Nephron (organoid): ENCODE results near the gene MCF2L.

Experiments
- H3K27ac Mint-ChIP-seq, 3 experiments: 2 replicates each; pipeline ENCODE4 v1.8.0; 2020; ENCODE audit warnings: mixed read lengths in 3 of 3, mild to moderate bottlenecking in 2 of 3, moderate library complexity in 1 of 3
- H3K27me3 Mint-ChIP-seq: 2 replicates; pipeline ENCODE4 v1.8.0; 2021; ENCODE audit warnings: low read depth, mild to moderate bottlenecking, moderate library complexity, mixed read lengths
- H3K36me3 Mint-ChIP-seq: 2 replicates; pipeline ENCODE4 v1.8.0; 2020; ENCODE audit warnings: low read depth, mixed read lengths
- H3K4me1 Mint-ChIP-seq: 2 replicates; pipeline ENCODE4 v1.8.0; 2020; ENCODE audit warnings: mixed read lengths
- H3K4me3 Mint-ChIP-seq, 3 experiments: 2 replicates each; pipeline ENCODE4 v1.8.0; 2020; ENCODE audit warnings: mild to moderate bottlenecking in 3 of 3, mixed read lengths in 3 of 3, moderate library complexity in 2 of 3
- H3K9me3 Mint-ChIP-seq: 2 replicates; pipeline ENCODE4 v1.8.0; 2020; ENCODE audit warnings: mixed read lengths
- CTCF ChIP-seq, 3 experiments: fragments of 200-600 bp; sonication (generic); IDR thresholded peaks; one replicate each; pipeline ENCODE4 v1.5.0; 2021; ENCODE audit warnings: antibody characterized with exemption in 3 of 3; ENCODE audit not compliant: unreplicated experiment in 3 of 3

Gene MCF2L

DNA sequence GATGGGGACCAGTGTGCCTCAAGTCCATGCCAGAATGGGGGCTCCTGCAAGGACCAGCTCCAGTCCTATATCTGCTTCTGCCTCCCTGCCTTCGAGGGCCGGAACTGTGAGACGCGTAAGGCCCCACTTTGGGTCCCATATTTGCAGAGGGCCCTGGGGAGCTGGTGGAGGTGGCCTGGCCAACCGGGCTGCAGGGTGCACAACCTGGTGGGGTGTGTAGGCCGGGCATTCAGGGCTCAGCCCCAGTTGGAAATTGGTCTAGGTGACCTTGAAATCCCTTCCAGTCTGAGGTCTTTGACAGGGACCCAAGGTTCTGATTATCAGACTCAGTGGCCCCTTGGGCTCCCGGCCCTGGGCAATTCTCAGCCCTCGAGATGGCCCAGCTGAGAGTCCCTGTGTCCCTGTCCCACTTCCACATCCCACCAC is 144.8 kb downstream of the MCF2L start:
- Mint-ChIP-seq H3K27ac (no peak overlapping the region), H3K27me3 (peaks cover 14% of the 10 kb centered on the region), H3K4me3 (no peak overlapping the region), H3K36me3 (no peaks in the 10 kb centered on the region), H3K4me1 (no peaks in the 10 kb centered on the region), H3K9me3 (no peaks in the 10 kb centered on the region)
- no peak for TF ChIP-seq CTCF (IDR thresholded peaks at IDR 0.05; ENCODE audit: unreplicated experiment in 3 of 3)

DNA sequence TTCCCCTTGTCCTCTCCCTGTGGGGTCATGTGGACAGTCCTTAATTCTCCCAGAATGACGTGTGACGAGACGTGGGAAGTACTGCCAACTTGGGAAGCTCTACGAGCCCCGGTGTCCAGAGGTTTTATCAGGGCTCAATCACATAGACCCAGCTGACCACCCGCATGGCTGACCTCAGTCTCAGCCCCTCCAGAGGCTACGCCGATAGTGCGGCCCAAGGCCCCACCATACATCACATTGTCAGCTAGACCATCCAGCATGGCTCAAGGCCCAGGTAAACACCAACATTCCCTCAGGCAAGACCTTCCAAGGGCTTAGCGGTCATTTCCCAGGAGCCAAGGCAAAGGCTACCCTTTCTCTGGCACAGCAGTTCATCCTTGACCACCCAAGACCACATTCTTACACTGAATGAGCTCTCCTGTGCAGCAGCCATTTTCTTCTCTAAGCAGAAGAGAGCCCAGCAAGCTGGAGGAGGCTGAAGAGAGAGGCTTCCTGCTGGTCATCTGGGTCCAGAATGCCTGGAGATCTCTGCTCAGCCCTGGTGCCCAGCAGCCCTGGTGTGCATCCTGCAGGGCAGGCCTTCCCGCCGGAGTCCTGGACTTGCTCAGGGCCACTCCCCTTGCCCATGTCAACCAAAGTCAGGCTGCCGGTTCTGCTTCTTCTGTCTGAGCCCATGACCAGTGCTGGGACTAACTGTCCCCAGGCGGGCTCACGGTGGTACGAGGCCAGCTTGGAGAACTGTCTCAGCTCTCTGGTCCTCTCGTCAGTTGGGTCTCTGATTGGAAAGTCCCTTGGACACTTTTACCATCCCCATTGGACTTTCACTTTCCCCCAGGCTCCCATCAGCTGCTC is 145.7 kb downstream of the MCF2L start:
- Mint-ChIP-seq H3K9me3 (no peaks in the 10 kb centered on the region), H3K4me1 (no peaks in the 10 kb centered on the region), H3K4me3 (no peak overlapping the region), H3K27me3 (peaks cover 16% of the 10 kb centered on the region), H3K36me3 (no peaks in the 10 kb centered on the region), H3K27ac (no peak overlapping the region)
- TF ChIP-seq CTCF (IDR thresholded peaks at IDR 0.05; ENCODE audit: unreplicated experiment in 3 of 3) = no peak

DNA sequence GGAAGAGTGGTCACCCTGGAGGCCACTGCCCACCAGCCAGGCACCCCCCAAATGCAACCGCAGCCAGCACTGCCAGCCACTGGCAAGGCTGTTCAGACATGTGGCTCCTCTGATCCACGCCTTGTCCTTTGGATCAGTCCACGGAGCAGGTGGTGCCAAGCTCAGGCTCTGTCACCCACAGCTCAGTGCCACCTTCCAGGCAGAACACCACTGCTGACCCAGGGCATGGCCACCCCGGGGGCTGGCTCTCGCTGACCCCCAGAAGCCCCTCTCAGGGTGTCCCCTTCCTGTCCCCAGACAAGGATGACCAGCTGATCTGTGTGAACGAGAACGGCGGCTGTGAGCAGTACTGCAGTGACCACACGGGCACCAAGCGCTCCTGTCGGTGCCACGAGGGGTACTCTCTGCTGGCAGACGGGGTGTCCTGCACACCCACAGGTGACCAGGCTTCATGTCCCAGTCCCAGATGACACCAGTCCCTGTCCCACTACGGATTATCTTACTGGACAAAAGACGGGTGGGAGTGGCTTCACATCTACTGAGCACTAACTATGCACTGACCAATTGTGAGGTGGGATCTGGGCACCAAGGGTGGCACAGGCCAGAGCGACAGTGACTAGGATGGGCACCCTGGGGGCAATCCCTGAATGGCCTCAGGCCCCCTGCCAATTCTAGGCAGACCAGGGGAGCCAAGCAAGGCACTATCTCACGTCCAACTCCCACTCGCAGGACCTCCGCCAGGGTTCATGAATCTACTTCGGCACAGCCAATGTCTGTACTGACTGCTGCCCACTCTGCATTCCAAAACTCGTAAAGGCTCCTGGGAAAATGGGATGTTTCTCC is 146.6 kb downstream of the MCF2L start:
- no peaks in the 10 kb centered on the region for H3K9me3 Mint-ChIP-seq
- H3K36me3 Mint-ChIP-seq = no peaks in the 10 kb centered on the region
- H3K27ac Mint-ChIP-seq = no peak overlapping the region
- no peaks in the 10 kb centered on the region for H3K4me1 Mint-ChIP-seq
- H3K4me3 Mint-ChIP-seq = no peak overlapping the region
- H3K27me3 Mint-ChIP-seq = peaks cover 20% of the 10 kb centered on the region
- no peak for TF ChIP-seq CTCF (IDR thresholded peaks at IDR 0.05; ENCODE audit: unreplicated experiment in 3 of 3)

- Mint-ChIP-seq H3K4me3 (no peak overlapping the region), H3K4me1 (no peaks in the 10 kb centered on the region), H3K27me3 (peaks cover 18% of the 10 kb centered on the region), H3K9me3 (no peaks in the 10 kb centered on the region), H3K36me3 (no peaks in the 10 kb centered on the region), H3K27ac (no peak overlapping the region)
- TF ChIP-seq CTCF (IDR thresholded peaks at IDR 0.05; ENCODE audit: unreplicated experiment in 3 of 3) = no peak
Observed at GRCh38 chr13:113116206-113116800, 147.3 kb downstream of the MCF2L start.

GRCh38 chr13:113116871-113117271 is 147.9 kb downstream of the MCF2L start:
- Mint-ChIP-seq H3K4me3 (no peak overlapping the region), H3K27ac (no peak overlapping the region), H3K9me3 (no peaks in the 10 kb centered on the region), H3K27me3 (peaks cover 18% of the 10 kb centered on the region), H3K4me1 (no peaks in the 10 kb centered on the region), H3K36me3 (no peaks in the 10 kb centered on the region)
- no peak for TF ChIP-seq CTCF (IDR thresholded peaks at IDR 0.05; ENCODE audit: unreplicated experiment in 3 of 3)
